HG02852 (cell line): ENCODE data around the gene CSTF1.
"Not testable (repeated sequence)": the region's sequence is repeated elsewhere in the genome, so short reads cannot be mapped to it uniquely, and the experiment has no call there.

Experiments used
- ATAC-seq: cut with Tn5 transposase; IDR thresholded peaks from one replicate; pipeline ENCODE4 v1.9.1; 2021; ENCODE audit warnings: mild to moderate bottlenecking, moderate library complexity; ENCODE audit not compliant: unreplicated experiment

The CSTF1 gene

DNA sequence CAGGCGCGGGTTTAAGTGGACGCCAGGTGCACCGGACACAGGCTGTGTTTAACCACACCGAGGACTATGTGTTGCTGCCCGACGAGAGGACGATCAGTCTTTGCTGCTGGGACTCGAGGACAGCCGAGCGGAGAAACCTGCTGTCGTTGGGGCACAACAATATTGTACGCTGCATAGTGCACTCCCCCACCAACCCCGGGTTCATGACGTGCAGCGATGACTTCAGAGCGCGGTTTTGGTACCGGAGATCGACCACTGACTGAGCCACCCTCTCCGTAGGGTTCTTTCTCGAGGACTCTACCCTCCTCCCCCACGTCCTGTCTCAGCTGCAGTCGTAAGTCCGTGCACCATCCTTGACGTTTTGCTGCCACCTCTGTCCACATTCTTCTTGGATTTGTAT lies 11.0 kb downstream of the CSTF1 start:
- no peak for ATAC-seq

DNA sequence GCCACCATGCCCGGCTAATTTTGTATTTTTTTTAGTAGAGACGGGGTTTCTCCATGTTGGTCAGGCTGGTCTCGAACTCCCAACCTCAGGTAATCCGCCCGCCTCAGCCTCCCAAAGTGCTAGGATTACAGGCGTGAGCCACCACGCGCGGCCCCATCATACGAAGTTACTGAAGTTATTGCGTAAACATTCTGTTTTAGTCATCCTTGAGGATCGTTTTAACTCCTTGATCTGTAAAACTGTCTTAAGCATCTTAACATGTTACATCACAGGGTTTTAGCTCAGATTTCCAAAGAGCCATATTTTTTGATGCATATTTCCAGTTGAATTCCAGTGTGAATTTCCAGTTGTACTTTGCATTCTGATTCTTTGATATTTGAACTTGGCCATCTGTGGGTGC lies 12.9 kb downstream of the CSTF1 start:
- ATAC-seq, result not testable (repeated sequence)

DNA sequence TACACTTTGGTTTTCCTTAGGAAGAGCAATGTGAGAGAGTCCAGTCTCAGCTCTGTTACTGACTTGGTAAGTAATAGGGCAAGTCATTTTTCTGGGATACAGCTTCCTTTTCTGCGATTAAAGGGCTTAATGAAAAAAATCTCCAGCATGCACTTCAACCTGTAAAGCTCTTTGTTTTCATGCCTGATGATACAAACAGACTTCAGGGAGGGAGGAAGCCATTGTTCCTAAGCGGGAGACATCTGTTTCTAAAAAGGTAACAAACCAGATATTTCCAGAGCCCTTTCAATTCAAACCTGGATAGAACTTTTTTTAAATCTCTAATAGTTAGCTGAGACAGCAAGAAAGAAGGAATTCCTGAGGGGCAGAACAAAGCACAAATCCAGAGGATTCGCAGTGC lies 14.5 kb downstream of the CSTF1 start:
- no peak for ATAC-seq

DNA sequence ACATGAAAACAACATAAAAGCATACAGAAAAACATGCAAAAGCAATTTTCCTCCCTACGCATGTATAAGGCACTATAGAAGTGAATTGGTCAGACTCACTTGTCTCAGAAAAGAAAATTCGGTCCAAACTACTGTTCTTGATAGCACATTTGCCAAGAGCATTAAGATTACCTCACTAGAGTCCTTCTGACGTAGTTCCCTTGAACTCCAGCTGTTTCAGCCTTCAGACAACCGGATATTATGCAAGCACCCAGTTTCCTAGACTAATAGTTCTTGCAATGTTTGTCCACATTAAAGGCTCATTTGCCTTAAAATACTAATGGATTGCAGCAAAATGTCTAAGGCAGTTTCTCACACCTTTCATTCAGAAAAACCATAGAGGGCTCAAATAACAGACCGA lies 17.1 kb downstream of the CSTF1 start:
- no peak for ATAC-seq

DNA sequence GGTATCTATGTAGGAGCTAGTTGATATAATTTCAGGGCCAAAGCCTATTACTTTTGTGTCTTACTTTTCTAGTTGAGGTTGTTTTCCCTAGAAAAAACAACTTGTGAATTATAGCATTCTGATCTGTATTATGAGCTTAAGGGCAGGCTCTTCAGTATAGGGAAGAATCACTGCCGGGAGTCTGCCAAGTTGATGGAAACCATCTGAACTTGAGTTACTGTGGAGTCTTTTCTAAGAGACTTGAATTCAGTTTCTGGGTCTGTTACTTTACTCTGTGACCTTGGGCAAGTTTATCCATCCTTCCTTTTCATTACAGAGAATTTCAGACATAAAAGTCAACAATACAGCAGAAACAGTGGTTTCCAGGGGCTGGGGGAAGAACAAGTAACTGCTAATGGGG lies 17.5 kb downstream of the CSTF1 start:
- no peak for ATAC-seq

DNA sequence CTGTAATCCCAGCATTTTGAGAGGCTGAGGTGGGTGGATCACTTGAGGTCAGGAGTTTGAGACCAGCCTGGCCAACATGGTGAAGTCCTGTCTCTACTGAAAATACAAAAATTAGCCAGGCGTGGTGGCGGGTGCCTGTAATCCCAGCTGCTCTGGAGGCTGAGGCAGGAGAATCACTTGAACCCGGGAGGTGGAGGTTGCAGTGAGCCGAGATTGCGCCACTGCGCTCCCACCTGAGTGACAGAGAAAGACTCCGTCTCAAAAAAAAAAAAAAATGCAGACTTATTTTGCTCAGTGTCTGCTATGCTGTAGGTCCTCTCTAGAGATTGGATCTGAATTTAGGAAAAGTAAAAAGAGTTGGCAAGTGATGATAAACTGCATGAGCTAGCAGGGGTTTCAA lies 18.8 kb downstream of the CSTF1 start:
- ATAC-seq, result not testable (repeated sequence)

DNA sequence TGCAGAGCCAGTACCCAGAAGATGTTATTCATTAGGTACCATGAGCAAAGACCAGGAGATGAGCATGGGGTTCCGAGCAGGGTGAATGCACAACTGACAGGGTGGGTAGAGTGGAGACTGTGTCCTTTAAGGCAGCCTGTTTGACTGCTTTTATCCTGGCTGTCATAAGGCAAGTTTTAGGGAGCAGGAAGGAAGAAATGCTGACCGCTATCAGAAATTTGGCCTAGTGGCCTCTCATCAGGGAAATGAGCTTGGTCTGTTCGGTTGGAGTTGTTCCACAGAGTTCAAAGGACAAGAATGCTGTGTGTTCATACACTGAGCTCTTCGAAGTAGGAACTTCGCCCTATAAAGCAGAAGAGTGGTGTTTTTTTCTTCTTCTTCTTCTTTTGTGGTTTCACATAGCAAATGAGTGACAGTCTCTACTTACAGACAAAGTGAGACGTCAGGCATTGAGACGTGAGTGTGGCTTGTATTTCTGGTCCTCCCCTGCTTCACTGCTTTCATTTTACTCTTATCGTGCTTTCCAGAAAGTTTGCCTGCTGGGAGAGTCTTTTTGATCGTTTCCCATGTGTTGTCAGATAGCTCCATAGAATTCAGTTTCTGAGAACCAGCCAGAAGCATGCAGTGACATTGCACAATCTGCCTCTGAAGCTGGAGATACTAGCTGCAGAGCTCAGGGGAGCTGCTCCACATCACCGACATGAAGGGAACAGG lies 19.5 kb downstream of the CSTF1 start, which contains the start of gene CASS4:
Gene CASS4, plus strand, starts transcription at position 502 of the 714 bp plus-strand sequence. Its CDS starts 199 bp downstream, at position 701.
- no peak for ATAC-seq

DNA sequence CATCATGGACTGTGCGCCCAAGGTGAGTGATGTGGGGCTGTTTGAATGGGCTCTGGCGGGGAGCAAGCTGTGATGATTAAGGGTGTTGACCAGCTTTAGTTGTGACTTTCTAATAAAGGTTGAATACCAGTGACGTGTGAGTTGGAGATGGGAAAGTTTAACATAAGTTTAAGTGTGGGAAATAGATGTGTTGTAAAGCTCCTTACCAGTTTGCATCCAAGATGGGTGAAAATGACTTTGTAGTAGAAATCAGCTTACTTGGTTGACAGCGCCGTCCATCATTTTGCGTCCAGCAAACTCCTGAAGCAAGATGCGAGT lies 20.0 kb downstream of the CSTF1 start:
- ATAC-seq, result no peak

DNA sequence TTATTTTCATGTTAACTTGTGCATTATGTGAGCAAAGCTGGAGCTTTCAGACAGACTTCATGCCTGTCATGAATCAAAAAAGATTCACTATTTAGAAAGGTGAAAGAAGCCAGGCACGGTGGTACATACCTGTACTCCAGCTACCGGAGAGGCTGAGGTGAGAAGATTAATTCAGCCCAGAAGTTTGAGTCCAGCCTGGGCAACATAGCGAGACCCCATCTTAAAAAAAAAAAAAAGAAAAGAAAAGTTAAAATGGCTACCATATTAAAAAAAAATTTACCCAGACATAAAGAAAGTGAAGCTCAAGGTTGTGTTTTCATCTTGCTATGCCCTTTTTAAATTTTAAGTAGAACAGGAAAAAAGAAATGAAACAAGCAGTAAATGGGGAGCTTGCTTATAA lies 20.5 kb downstream of the CSTF1 start:
- no peak for ATAC-seq

DNA sequence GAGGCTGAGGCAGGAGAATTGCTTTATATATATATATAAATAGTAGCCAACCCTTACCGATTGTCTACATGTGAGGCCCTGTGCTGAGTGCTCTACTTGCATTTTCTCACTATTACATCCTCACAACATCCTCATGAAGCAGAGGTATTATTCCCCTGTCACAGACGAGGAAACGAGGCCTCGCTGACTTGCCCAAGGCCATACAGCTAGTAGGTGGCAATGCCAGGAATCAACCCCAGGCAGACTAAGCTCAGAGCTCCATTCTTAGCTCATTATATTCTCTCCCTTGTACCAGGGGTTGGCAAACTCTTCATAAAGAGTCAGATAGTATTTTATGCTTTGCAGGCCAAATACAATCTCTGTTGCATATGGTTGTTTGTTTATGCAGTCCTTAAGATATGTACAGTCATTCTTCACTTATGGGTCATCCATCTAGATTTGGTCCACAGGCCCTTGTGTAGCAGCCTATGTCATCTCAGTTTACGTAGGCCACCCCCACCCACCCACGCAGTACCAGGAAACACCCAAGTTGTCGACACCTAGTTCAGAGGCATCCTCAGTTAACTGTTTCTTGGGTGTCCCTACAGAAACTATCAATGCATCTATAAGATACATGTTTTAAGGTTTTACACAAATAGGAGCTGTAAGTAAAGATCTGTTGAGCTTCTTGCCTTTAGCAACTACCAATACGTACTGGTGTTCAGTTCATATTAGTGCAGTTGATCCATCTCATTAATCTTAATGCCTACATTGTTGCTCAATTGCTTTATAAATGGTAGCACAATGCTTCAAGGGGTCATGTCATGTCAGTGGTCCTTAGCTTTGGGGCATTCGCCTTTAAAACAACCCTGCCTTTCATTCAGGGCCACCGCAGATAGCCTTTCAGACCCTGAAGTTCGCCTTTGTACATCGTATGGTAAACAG lies 22.7 kb downstream of the CSTF1 start:
- no peak for ATAC-seq

DNA sequence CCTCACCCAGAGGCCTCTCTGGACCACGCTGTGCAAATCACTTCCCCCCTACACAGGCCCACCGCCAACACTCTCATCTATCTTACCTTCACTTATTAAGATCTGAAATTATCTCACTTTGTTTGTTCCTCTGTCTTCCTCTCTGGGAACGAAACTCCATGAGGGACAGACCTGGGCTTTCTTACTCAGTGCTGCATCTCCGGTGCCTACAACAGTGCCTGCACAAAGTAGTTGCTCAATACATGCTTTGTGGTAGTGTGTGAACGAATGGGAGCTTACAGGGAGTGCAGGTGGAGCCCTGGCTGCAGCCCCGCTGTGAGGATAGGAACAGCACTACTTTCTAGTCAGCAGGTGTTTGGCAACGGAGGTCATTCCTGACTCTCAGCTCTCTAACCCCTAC lies 25.0 kb downstream of the CSTF1 start:
- ATAC-seq, result no peak

DNA sequence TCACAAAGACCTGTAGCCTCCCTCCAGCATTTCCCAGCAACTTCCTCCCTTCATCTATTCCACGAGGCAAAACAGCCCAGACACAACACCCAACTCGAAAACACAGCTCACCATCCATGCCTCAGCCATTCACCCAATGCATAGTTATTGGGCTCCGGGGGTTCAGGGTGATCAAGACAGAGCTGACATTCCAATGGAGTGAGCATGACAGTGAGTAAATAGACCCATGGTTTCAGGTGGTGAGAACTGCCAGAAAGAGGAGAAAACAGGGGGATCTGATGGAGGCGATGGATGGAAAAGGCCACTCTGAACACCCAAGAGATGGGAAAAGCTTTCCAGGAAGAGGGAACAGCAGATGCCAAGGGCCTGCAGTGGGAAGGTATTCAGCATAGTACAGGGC lies 25.5 kb downstream of the CSTF1 start:
- ATAC-seq, result no peak

DNA sequence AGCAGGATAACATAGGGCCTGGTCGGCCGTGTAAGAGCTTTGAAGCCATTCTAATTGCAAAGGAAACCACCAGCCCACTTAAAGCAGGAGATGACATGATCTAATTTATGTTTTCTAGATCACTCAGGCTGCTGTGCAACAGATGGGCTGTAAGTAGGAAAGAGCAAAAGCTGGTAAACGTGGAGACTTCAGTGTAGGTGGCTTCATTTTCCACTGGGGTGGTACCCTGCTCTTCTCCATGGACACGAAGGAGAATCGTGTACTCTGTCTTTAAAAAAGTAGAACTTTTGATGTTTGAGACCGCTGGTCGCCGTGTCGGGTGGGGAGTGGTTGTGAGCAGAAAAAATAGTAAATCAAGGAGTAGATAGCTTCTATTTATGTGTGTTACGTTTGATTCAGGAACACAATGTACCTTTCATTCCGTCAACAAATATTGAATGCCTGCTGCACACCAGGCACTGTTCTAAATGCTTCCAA lies 26.0 kb downstream of the CSTF1 start:
- ATAC-seq, result no peak

DNA sequence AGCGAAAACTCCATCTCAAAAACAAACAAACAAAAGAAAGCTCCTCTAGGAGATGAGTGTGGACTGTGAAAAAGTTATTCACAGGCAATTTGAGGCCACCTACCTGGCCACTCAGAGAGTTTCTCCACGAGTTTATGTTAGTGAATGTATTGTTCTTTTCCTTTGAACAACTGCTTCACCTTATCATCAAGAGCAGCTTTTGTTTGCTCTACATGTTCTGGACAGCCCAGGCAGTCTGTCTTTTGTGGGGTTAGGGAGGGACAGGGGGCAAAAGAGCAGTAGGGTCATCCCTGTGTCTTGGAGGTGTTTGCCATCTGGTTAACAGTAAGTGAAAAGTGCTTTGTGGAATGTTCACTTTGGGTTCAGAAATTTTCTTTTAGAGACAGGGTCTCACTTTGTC lies 27.6 kb downstream of the CSTF1 start:
- ATAC-seq, result no peak

DNA sequence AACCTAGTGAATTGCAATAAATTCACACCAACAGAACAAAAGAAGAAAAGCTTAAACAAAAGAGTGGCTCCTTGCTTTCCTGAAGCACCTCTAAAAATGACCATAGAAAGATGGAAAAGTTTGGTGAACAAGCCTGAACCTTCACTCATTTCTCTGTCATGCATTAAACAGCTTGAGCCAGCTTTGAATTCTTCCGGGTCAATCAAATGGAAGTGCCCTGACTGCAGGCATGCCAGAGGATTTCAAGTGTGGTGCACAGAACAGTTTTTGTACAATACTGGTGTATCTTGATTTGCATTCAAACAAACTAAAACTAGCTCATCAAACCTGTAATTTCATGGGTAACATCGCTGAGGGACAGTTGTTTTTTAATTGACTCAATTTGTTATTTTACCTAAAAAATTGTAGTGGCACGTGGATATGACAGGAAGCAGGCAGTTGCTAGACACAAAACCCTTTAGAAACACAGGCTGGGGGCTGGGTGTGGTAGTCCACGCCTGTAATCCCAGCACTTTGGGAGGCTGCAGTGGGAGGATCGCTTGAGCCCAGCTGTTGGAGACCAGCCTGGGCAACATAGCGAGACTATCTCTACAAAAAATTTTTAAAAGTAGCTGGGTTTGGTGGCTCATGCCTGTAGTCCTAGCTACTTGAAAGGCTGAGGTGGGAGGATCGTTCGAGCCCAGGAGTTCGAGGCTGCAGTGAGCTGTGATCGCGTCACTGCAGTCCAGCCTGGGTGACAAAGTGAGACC lies 28.7 kb downstream of the CSTF1 start:
- no peak for ATAC-seq

DNA sequence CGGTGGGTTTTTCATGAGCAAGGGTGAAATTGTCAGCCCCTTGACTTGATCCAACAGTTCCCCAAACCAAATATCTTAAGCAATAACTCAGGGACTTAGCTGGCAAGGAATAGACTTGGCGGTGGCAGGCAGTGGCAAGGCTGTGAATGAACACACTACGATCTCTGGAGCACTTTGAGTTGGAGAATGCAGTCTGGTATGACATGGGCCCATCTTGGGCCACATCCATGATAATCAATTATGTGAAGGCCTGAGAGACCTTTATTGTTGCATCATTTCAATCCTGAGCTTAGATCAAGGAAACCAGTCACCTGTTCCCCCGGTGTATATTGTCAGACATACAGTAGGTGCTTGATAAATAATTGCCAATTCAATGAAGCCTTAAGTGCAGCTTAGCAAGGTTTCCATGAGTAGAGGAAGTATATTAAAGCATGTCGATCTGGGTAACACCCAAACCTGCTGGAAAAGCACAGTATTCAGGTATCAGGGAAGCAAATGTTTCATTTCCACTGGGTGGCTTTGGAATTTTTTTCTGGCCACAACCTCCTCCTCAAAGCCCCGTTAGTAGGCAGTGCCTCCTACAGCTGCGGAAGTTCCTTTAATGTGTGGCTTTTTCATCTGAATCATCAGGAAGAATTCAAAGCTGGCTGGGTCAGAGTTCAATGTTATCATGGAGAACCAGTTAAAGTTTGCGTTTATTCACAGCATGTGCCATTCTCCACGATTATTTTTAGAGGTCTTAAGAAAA lies 29.8 kb downstream of the CSTF1 start:
- ATAC-seq, result no peak

DNA sequence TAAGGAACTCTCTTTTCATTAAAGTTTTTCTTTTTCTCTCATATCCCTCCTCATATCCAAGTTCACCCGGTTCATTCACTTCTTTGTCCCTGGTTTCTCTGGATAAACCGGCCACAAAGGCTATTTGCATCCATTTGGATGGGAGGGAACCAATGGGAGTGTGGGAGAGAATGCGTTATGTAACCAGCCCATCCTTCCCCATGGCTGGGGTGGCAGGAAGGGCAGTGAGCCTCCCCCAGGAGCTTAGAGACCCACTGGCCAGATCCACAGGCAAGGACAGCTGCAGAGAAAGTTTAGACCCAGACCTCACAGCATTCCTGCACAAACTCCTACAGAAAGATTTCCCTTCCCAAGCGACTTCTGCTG lies 30.4 kb downstream of the CSTF1 start:
- ATAC-seq, result no peak

DNA sequence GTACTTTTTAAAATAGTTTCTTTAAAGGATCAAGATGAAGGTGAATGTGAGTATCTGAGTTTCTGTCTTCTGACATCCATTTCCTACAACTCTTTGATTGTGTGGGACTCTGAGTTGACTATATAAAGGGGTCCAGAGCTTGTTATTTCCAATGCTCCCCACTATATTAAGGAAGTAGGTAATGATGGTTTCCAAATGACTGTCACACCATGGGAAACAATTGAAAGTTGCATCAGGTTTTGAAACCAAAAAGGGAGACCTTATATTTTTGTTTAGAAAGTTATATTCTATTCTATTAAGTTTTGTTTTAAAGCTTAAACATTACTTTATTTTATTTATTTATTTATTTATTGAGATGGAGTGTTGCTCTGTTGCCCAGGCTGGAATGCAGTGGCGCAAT lies 30.8 kb downstream of the CSTF1 start:
- ATAC-seq, result no peak

DNA sequence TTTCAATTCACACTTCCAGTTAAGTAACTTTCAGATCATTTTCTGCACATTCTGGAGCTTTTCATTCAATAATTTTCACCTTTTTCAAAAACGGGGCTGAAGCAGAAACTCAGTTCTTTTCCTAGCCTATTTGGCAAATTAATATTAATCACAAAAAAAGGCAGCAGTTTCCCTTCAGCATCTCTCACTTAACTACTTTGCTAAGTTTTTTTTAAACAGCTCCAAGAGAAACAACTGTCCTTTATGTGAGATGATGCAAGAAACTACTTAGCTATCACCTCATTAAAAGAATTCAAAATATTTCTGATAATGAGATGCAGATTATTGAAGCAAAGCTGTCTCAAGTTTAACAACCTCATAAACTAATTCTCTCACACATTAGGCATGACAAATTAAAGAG lies 31.4 kb downstream of the CSTF1 start:
- ATAC-seq, result no peak

DNA sequence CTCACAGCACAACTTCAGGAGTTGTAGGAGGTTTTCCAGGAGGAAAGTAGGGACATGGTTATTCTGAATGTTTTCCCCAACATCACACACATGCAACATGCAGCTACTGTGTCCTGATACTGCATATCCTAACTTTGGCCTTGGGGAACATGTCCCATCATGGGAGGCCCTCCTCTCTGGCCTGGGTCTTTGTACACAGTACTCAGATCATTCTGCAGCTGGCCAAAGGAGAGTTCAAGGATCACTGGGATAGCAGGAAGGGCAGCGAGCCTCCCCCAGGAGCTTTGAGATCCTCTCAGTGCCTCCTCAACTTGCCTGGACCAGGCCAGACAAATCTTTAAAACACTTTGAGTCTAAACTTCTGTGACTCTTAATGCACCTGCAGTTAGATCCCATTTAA lies 32.5 kb downstream of the CSTF1 start:
- no peak for ATAC-seq

DNA sequence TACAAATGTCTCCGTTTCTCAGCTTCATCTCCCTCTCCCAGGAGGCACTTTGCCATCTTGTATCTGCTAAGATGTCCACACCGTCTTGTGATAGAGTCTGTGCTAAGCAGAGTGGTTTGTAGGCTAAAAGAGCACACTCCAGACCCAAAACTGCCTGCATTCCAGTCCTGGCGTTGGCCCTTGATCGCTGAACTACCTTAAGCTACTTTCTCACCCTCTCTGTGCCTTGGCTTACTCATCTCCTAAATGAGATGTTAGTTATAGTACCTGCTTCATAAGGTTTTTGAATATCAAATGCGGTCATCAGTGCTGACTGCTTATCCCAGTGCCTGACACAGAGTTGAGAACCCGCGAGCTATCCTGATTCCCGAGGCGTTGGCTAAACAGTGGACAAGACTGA lies 33.6 kb downstream of the CSTF1 start:
- ATAC-seq, result no peak
